K562 (cell line): Measurements from ENCODE around the gene PAPSS2. TPM values are rescaled to one million over a fixed set of nuclear protein-coding genes. Genes with fewer than 3 reads are reported as not detected.

Source experiments
- CHD7 ChIP-seq: fragments of 200-600 bp; sonication (generic); IDR thresholded peaks from one replicate; pipeline ENCODE4 v1.6.1; 2012; ENCODE audit warnings: mild to moderate bottlenecking, low read depth, low read length, inconsistent platforms
- L3MBTL2 ChIP-seq: fragments of 450-650 bp; IDR thresholded peaks from 2 replicates; pipeline ENCODE4 v1.6.1; 2016; ENCODE audit warnings: mild to moderate bottlenecking, moderate library complexity
- polyA plus RNA-seq, 8 experiments: library from polyadenylated mRNA; depleted of rRNA in 4 of 8; stranded (reverse) in 5 of 8; unstranded in 3 of 8; fragments of >200 nt; fragmentation: Nextera tagmentation in 2 of 8; fragmentation: Illumina TruSeq in 1 of 8; extraction: Ambion mirVana in 2 of 8; extraction: Trizol in 1 of 8; gene quantifications; 2 replicates each; pipeline versions ENCODE4 v1.2.1 to v1.2.3, GENCODE V29; 2011 to 2014; ENCODE audit warnings: inconsistent platforms in 1 of 8, missing spikeins in 1 of 8
- total RNA-seq, 7 experiments: library from RNA; depleted of rRNA in 6 of 7; stranded (reverse); fragments of >200 nt in 6 of 7; fragmentation: Illumina TruSeq in 2 of 7; extraction: Trizol in 2 of 7; gene quantifications; 2 replicates each; pipeline versions ENCODE4 v1.2.1 to v1.2.3, GENCODE V29; 2011 to 2021; ENCODE audit warnings: low replicate concordance in 1 of 7
- TF ChIP-seq, protein P1 (sequence below): fragments of 450-650 bp; formaldehyde crosslinking; IDR thresholded peaks from 2 replicates; pipeline ENCODE4 v1.4.0; 2020; ENCODE audit warnings: mild to moderate bottlenecking, mixed read lengths

Gene PAPSS2
- total and polyA plus RNA-seq, 9 of the 15 experiments (the other 6 are each of a cell fraction or from before 2014, with no cell fraction given): 0.01 to 0.29 TPM; not detected in 7

DNA sequence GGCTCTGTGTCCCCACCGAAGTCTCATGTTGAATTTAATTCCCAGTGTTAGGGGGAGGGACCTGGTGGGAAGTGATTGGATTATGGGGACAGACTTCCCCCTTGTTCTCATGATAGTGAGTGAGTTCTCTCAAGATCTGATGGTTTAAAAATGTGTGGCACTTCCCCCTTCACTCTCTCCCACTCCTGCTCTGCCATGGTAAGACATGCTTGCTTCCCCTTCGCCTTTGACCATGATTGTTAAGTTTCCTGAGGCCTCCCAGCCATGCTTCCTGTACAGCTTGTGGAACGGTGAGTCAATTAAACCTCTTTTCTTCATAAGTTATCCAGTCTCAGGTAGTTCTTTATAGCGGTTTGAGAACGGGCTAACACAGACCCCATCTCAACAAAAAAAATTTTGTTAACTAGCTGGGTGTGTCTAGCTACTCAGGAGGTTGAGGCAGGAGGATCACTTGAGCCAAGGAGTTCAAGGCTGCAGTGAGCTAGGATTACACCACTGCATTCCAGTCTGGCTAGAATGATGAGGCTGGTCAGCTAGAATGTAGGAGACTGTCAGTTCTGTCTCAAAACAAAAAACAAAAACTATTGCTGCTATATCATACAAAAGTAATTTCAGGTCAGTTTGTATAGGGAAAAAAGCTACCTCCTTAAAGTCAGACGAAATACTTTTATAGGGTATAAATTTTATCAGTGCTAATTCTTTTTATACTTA lies 100.7 kb downstream of the PAPSS2 start (continued):
- TF ChIP-seq, protein P1, sequence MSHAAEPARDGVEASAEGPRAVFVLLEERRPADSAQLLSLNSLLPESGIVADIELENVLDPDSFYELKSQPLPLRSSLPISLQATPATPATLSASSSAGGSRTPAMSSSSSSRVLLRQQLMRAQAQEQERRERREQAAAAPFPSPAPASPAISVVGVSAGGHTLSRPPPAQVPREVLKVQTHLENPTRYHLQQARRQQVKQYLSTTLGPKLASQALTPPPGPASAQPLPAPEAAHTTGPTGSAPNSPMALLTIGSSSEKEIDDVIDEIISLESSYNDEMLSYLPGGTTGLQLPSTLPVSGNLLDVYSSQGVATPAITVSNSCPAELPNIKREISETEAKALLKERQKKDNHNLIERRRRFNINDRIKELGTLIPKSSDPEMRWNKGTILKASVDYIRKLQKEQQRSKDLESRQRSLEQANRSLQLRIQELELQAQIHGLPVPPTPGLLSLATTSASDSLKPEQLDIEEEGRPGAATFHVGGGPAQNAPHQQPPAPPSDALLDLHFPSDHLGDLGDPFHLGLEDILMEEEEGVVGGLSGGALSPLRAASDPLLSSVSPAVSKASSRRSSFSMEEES (CRISPR knock-in tag): no peak
- no peak for TF ChIP-seq L3MBTL2
- TF ChIP-seq CHD7: no peak
